GM21825 (cell line): ENCODE data around the gene DNAJB6.
"Not testable (repeated sequence)": the region's sequence is repeated elsewhere in the genome, so short reads cannot be mapped to it uniquely, and the experiment has no call there.

Experiments used
- ATAC-seq: cut with Tn5 transposase; IDR thresholded peaks from one replicate; pipeline ENCODE4 v1.9.1; 2021; ENCODE audit warnings: mild to moderate bottlenecking, moderate library complexity; ENCODE audit not compliant: unreplicated experiment

The DNAJB6 gene

GRCh38 chr7:157438121-157439025 lies 101.6 kb downstream of the DNAJB6 start:
- no peak for ATAC-seq

- ATAC-seq: no peak
Observed at GRCh38 chr7:157439149-157439548, 102.3 kb downstream of the DNAJB6 start.

- no peak for ATAC-seq
Observed at GRCh38 chr7:157439761-157440160, 103.0 kb downstream of the DNAJB6 start.

GRCh38 chr7:157440346-157441022 lies 103.7 kb downstream of the DNAJB6 start:
- ATAC-seq: no peak

GRCh38 chr7:157441023-157441399 lies 104.2 kb downstream of the DNAJB6 start:
- no peak for ATAC-seq

GRCh38 chr7:157442456-157442855 lies 105.7 kb downstream of the DNAJB6 start:
- no peak for ATAC-seq

GRCh38 chr7:157442993-157443831 lies 106.4 kb downstream of the DNAJB6 start:
- no peak for ATAC-seq

GRCh38 chr7:157444011-157444842 lies 107.4 kb downstream of the DNAJB6 start:
- ATAC-seq: no peak

- ATAC-seq: no peak
Observed at GRCh38 chr7:157444843-157445135, 108.0 kb downstream of the DNAJB6 start.

- no peak for ATAC-seq
Observed at GRCh38 chr7:157445246-157445955, 108.6 kb downstream of the DNAJB6 start.

GRCh38 chr7:157445956-157446295 lies 109.1 kb downstream of the DNAJB6 start:
- ATAC-seq: no peak

- ATAC-seq: no peak
Observed at GRCh38 chr7:157446322-157446721, 109.5 kb downstream of the DNAJB6 start.

GRCh38 chr7:157454003-157454402 lies 117.2 kb downstream of the DNAJB6 start:
- ATAC-seq: not testable (repeated sequence)

GRCh38 chr7:157457355-157458253 lies 120.8 kb downstream of the DNAJB6 start:
- ATAC-seq: no peak

GRCh38 chr7:157458254-157458633 lies 121.4 kb downstream of the DNAJB6 start:
- ATAC-seq: no peak

- ATAC-seq: no peak
Observed at GRCh38 chr7:157459966-157460365, 123.2 kb downstream of the DNAJB6 start.

- ATAC-seq: no peak
Observed at GRCh38 chr7:157460721-157461120, 123.9 kb downstream of the DNAJB6 start.

- no peak for ATAC-seq
Observed at GRCh38 chr7:157461573-157462418, 125.0 kb downstream of the DNAJB6 start.
